NK-92 (cell line): ENCODE data around the gene CEP112.

Source experiments
- DNase-seq: peaks from one replicate; lab custom pipeline; 2025; ENCODE audit not compliant: unreplicated experiment; lab: John Stamatoyannopoulos, UW

Gene CEP112

GRCh38 chr17:65626451-65626850 lies 565.5 kb downstream of the CEP112 start:
- no peak for DNase-seq

- DNase-seq: no peak
Measured at GRCh38 chr17:65618516-65618915, 573.4 kb downstream of the CEP112 start.

- no peak for DNase-seq
Measured at GRCh38 chr17:65617496-65617895, 574.4 kb downstream of the CEP112 start.

- no peak for DNase-seq
Measured at GRCh38 chr17:65609749-65610148, 582.2 kb downstream of the CEP112 start.

- no peak for DNase-seq
Measured at GRCh38 chr17:65609286-65609685, 582.6 kb downstream of the CEP112 start.

- DNase-seq: no peak
Measured at GRCh38 chr17:65604070-65604469, 587.9 kb downstream of the CEP112 start.

GRCh38 chr17:65601881-65602280 lies 590.1 kb downstream of the CEP112 start:
- no peak for DNase-seq

GRCh38 chr17:65601145-65601544 lies 590.8 kb downstream of the CEP112 start:
- no peak for DNase-seq

GRCh38 chr17:65600518-65600917 lies 591.4 kb downstream of the CEP112 start:
- DNase-seq: no peak

- no peak for DNase-seq
Measured at GRCh38 chr17:65599650-65600049, 592.3 kb downstream of the CEP112 start.

GRCh38 chr17:65598746-65599145 lies 593.2 kb downstream of the CEP112 start:
- no peak for DNase-seq

GRCh38 chr17:65595071-65595656 lies 596.8 kb downstream of the CEP112 start:
- no peak for DNase-seq

GRCh38 chr17:65593855-65594845 lies 597.8 kb downstream of the CEP112 start:
- no peak for DNase-seq

- DNase-seq: no peak
Measured at GRCh38 chr17:65593092-65593854, 598.7 kb downstream of the CEP112 start.

- DNase-seq: no peak
Measured at GRCh38 chr17:65592125-65592965, 599.6 kb downstream of the CEP112 start.

- DNase-seq: no peak
Measured at GRCh38 chr17:65589321-65589720, 602.6 kb downstream of the CEP112 start.

- DNase-seq: no peak
Measured at GRCh38 chr17:65588181-65588808, 603.6 kb downstream of the CEP112 start.

GRCh38 chr17:65587534-65588180 lies 604.3 kb downstream of the CEP112 start:
- DNase-seq: no peak

- no peak for DNase-seq
Measured at GRCh38 chr17:65586899-65587298, 605.0 kb downstream of the CEP112 start.
